HG03457 (cell line): ENCODE data around the gene RNF128.
A peak's percentile ranks its signal among the peaks of the same experiment; 100 is the strongest.
"Not testable (repeated sequence)": the region's sequence is repeated elsewhere in the genome, so short reads cannot be mapped to it uniquely, and the experiment has no call there.

Experiments
- ATAC-seq: cut with Tn5 transposase; IDR thresholded peaks from one replicate; pipeline ENCODE4 v1.9.1; 2021; ENCODE audit warnings: moderate number of reproducible peaks; ENCODE audit not compliant: unreplicated experiment

RNF128 gene

DNA sequence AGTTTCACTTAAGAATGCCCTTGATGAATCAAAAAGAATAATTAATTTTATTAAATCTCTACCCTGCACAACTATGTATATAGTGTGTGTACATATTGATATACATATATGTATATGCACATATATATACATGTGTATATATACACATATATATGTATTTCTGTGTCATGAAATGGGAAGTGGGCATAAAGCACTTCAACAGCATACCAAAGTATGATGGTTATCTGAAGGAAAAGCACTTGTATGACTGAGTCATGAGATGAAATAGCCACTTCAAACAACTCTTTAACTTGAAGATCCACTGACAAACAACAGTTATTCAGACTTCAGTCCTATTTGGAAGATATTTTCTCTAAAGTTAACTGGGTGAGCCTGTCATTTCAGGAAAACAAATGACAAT is 16.3 kb downstream of the RNF128 start:
- ATAC-seq: no peak

DNA sequence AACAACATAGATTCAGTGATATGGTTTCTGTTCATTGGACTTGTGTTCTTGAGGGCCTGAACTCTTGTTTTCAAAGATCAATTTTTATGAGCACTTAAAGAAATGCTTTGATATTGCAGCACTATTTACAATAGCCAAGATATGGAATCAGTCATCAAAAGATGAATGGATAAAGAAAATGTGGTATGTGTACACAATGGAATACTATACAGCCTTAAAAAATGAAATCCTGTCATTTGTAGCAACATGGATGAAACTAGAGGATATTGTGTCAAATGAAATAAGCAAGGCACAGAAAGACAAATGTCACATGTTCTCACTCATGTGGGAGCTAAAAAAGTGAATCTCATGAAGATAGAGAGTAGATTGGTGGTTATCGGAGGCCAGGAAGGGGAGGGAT is 21.9 kb downstream of the RNF128 start:
- no peak for ATAC-seq

DNA sequence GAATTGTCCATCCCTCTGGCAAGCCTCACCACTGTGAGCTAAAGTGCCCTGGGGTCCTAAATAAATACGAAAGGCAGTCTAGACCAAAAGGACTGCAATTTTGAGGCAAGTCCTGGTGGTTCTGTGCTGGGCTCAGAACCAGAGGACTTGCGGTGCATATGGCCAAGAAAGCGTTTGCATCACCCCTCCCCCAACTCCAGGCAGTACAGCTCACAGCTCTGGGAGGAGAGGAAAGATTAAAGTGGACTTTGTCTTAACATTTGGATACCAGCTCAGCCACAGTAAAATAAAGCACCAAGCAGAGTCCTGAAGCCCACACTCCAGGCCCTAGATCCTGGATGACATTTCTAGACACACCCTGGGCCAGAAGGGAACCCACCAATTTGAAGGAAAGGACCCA is 24.9 kb downstream of the RNF128 start:
- no peak for ATAC-seq

DNA sequence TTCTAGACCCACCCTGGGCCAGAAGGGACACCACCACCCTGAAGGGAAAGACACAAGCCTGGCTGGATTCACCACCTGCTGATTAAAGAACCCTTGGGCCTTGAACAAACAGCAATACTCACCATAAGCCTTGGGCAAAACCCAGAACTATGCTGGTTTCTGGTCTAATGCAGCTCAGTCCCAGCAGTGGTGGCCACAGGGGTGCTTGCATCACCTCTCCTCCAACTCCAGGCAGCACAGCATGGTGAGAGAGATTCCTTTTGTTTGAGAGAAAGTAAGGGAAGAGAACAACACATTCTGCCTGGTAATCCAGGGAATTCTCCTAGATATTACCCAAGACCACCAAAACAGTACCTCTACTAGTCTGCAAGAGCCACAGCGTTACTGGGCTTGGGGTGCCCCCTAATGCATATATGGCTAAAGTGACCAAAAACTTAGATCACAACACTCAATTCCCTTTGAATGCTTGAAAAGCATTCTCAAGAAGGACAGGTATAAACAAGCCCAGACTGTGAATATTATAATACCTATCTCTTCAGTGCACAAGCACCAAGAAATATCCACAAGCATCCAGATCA is 25.7 kb downstream of the RNF128 start:
- no peak for ATAC-seq

GRCh38 chrX:106769288-106769687 is 42.8 kb downstream of the RNF128 start:
- ATAC-seq: not testable (repeated sequence)

DNA sequence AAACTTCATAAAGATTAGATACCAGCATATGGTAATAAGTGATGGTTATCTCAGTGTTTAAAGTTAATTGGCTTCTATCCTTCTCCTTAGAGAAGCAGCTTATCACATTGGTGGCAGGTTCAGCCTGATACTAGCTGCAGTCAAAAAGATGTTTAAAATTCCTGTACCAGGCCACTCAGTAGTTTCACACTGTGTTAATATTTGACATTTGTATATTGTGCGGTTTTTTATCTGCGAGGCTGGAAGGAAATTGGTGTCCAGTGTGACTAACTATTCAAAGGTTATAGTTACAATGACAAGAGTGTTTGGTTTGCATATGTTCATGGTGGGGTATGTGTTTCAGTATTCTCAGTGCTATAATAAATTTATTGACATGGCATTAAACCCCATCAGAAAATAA is 48.5 kb downstream of the RNF128 start:
- ATAC-seq: no peak

DNA sequence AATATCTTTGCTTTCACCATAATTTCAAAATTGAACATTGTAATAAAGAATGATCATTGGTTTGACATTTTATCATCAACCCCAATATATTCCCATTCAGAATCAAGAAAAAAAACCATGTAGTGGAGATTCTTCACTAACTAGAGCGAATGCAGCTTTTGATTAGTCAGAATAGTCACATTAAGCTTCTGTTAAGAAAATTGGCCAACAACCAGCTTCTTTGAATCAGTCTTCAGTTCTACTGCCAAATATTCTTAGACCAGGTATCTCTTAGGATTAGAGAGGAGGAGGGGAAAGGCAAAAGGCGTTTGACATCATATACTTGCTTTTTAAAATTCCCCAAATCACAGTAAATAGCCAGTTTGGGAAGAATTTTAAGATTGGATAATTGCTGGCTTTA is 53.8 kb downstream of the RNF128 start:
- no peak for ATAC-seq

DNA sequence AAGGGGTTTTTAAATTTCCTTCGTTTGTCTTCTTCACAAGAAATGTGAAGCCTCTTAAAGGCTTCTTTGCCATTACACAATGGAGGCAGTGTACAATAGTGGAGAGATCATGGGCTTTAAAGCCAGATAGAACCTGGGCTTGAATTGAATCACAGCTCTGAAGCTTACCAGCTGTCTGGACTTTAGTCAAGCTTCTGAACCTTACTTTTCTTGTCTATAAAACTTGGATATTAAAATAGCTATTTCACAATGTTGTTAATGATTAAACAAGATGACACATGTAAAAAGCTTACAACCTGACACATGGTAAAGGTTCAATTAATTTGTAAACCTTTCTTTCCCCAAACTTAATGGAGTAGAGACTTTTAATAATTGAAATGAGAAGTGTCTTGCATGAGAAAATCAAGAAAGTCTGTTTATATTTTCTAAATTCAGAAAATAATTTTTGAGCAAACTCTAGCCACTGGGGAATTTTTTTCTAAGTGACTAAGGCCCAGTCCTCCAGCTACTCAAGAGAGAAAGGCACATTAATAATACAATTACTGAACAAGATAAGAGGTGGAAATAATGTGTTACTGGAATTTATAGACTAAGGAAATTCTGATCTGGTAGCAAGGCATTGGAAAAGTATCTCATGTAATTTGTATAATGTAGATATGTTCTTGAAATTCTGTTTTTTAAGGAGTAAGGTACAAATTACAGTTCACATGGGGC is 54.3 kb downstream of the RNF128 start:
- no peak for ATAC-seq

DNA sequence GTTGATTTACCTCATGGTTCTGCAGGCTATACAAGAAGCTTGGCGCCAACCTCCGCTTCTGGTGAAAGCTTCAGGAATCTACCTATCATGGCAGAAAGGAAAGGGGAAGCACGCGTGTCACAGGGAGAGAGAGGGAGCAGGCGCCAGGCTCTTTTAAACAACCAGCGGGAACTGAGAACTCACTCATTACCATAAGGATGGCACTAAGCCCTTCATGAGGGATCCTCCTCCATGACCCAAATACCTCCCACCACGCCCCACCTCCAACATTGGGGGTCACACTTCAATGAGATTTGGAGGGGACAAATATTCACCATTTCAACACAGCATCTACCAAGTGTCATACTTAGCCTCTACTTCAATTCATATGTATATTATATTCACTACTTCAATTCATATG is 57.2 kb downstream of the RNF128 start:
- no peak for ATAC-seq

DNA sequence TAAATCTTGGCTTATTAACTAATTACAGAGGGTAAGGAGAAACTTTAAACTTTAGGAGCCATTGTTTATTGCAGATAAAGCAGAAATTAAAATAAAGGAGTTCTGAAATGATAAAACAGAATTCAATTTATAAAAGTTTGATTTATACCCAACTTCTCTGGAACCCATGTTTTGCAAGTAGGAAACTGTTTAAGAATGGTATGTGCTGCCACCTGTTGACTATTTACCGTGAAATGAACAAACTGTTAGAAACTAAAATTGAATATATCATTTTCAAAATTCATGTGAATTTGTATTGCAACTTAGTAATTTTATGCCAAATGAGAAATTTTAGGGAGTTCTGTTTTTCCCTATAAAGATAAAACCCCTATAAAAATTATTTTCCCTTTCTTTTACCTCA is 65.0 kb downstream of the RNF128 start:
- ATAC-seq: no peak

GRCh38 chrX:106802063-106802387 is 75.5 kb downstream of the RNF128 start:
- peak; percentile 16 for ATAC-seq

GRCh38 chrX:106802388-106803275 is 76.1 kb downstream of the RNF128 start, which contains the start of gene TBC1D8B:
TBC1D8B (plus strand) TSS chrX:106802673; CDS start chrX:106802854, 181 bp downstream.
- ATAC-seq: peak; percentile 87

GRCh38 chrX:106811131-106811910 is 84.8 kb downstream of the RNF128 start:
- no peak for ATAC-seq

DNA sequence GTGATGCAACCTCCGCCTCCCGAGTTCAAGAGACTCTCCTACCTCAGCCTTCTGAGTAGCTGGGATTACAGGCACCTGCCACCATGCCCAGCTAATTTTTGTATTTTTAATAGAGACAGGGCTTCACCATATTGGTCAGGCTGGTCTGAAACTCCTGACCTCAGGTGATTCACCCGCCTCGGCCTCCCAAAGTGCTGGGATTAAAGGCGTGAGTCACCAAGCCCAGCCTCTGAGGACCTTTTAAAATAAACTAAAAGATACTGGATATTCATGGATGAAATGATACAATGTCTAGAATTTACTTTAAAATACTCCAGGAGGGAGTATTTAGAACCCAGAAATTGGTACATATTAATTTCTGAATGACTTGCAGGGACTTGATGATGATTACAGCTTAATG is 86.4 kb downstream of the RNF128 start:
- not testable (repeated sequence) for ATAC-seq

DNA sequence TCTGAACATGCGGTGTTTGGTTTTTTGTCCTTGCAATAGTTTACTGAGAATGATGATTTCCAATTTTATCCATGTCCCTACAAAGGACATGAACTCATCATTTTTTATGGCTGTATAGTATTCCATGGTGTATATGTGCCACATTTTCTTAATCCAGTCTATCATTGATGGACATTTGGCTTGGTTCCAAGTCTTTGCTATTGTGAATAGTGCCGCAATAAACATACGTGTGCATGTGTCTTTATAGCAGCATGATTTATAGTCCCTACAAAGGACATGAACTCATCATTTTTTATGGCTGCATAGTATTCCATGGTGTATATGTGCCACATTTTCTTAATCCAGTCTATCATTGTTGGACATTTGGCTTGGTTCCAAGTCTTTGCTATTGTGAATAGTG is 87.6 kb downstream of the RNF128 start:
- not testable (repeated sequence) for ATAC-seq
